Activated CD4-positive, alpha-beta T cell treated with anti-CD3 and anti-CD28 coated beads, Interleukin-2, amount 50 U/mL, for 4 hours (primary cell): Measurements from ENCODE around the gene KRTAP5-3.

ENCODE experiments used
- DNase-seq, 2 experiments: peaks; one replicate each; pipeline ENCODE4 v3.0.0-alpha.2; 2020

Gene KRTAP5-3

GRCh38 chr11:1642288-1643145 is 34.3 kb upstream of the KRTAP5-3 start:
- DNase-seq = no peak

GRCh38 chr11:1641096-1641495 is 32.8 kb upstream of the KRTAP5-3 start:
- no peak for DNase-seq

- peak in 1 of 2 experiments; percentile 7 for DNase-seq
These were observed 32.0 kb upstream of the KRTAP5-3 start for GRCh38 chr11:1640076-1640946.

- DNase-seq = no peak
These were observed 31.4 kb upstream of the KRTAP5-3 start for GRCh38 chr11:1639666-1640065.

GRCh38 chr11:1639102-1639620 is 30.9 kb upstream of the KRTAP5-3 start:
- no peak for DNase-seq

GRCh38 chr11:1638344-1638743 is 30.1 kb upstream of the KRTAP5-3 start:
- no peak for DNase-seq

GRCh38 chr11:1637628-1638027 is 29.4 kb upstream of the KRTAP5-3 start:
- no peak for DNase-seq

- no peak for DNase-seq
These were observed 28.2 kb upstream of the KRTAP5-3 start for GRCh38 chr11:1636291-1636950.

GRCh38 chr11:1633864-1634263 is 25.6 kb upstream of the KRTAP5-3 start:
- DNase-seq = no peak

- no peak for DNase-seq
These were observed 23.9 kb upstream of the KRTAP5-3 start for GRCh38 chr11:1632053-1632714.

- no peak for DNase-seq
These were observed 22.9 kb upstream of the KRTAP5-3 start for GRCh38 chr11:1631066-1631568.

- DNase-seq = no peak
These were observed 22.0 kb upstream of the KRTAP5-3 start for GRCh38 chr11:1630271-1630670.

- no peak for DNase-seq
These were observed 21.3 kb upstream of the KRTAP5-3 start, which contains the start of gene KRTAP5-5 for GRCh38 chr11:1629326-1630185. TSS of gene KRTAP5-5 (plus strand) at chr11:1629775. CDS start at chr11:1629841, 66 bp downstream.

- peak; percentile 46 for DNase-seq
These were observed 20.5 kb upstream of the KRTAP5-3 start for GRCh38 chr11:1628506-1629325.

GRCh38 chr11:1625541-1625940 is 17.3 kb upstream of the KRTAP5-3 start:
- DNase-seq = no peak

GRCh38 chr11:1624621-1625020 is 16.4 kb upstream of the KRTAP5-3 start:
- DNase-seq = no peak

GRCh38 chr11:1623716-1624115 is 15.5 kb upstream of the KRTAP5-3 start:
- no peak for DNase-seq

GRCh38 chr11:1622086-1622485 is 13.8 kb upstream of the KRTAP5-3 start, which contains the start of gene KRTAP5-4:
TSS of gene KRTAP5-4 (minus strand) at chr11:1622138. CDS start at chr11:1622093, 45 bp downstream.
- no peak for DNase-seq

- no peak for DNase-seq
These were observed 11.2 kb upstream of the KRTAP5-3 start for GRCh38 chr11:1619449-1619848.

- no peak for DNase-seq
These were observed 10.0 kb upstream of the KRTAP5-3 start for GRCh38 chr11:1618231-1618630.
